Tibial nerve (tissue), 4 donors: ENCODE data around the gene RBM33.

Experiments used
- EP300 ChIP-seq, 2 donors: sonication (generic); formaldehyde crosslinking; IDR thresholded peaks; one replicate each; pipeline ENCODE4 v1.6.1; 2017; ENCODE audit warnings: antibody characterized with exemption in 2 of 2, mild to moderate bottlenecking in 1 of 2
- TF ChIP-seq, protein P1 (sequence below), 5 experiments: fragments of 200-600 bp in 3 of 5; fragments of 450-650 bp in 2 of 5; sonication (generic) in 3 of 5; IDR thresholded peaks; one replicate each; pipeline ENCODE4 v1.5.1; 2016 to 2019; ENCODE audit warnings: antibody characterized with exemption in 5 of 5, mild to moderate bottlenecking in 3 of 5, moderate library complexity in 2 of 5

DNA sequence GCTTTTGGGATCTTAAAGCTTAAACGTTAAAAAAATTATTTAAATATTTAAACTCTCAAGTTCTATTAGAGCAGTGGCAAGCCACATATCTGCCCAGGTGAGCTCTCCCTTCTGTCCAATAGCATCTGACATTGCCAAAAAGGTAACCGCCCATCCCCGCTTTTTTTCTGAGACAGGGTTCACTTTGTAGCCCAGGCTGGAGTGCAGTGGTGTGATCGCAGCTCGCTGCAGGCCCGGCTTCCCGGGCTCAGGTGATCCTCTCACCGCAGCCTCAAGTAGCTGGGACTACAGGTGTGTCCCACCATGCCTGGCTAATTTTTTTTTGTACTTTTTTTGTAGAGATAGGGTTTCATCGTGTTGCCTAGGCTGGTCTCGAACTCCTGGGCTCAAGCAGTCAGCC, 83.2 kb downstream of the RBM33 start:
- no peak for TF ChIP-seq EP300 (IDR thresholded peaks at IDR 0.05)
- TF ChIP-seq, protein P1, sequence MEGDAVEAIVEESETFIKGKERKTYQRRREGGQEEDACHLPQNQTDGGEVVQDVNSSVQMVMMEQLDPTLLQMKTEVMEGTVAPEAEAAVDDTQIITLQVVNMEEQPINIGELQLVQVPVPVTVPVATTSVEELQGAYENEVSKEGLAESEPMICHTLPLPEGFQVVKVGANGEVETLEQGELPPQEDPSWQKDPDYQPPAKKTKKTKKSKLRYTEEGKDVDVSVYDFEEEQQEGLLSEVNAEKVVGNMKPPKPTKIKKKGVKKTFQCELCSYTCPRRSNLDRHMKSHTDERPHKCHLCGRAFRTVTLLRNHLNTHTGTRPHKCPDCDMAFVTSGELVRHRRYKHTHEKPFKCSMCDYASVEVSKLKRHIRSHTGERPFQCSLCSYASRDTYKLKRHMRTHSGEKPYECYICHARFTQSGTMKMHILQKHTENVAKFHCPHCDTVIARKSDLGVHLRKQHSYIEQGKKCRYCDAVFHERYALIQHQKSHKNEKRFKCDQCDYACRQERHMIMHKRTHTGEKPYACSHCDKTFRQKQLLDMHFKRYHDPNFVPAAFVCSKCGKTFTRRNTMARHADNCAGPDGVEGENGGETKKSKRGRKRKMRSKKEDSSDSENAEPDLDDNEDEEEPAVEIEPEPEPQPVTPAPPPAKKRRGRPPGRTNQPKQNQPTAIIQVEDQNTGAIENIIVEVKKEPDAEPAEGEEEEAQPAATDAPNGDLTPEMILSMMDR (IDR thresholded peaks at IDR 0.05) = no peak
